ENCODE results near the gene STXBP5L. TPM values are rescaled to one million over a fixed set of nuclear protein-coding genes. Genes with fewer than 3 reads are reported as not detected.

The STXBP5L gene
- total and polyA plus RNA-seq, 7 donors = under 0.01 to 0.01 TPM; not detected in 5

DNA sequence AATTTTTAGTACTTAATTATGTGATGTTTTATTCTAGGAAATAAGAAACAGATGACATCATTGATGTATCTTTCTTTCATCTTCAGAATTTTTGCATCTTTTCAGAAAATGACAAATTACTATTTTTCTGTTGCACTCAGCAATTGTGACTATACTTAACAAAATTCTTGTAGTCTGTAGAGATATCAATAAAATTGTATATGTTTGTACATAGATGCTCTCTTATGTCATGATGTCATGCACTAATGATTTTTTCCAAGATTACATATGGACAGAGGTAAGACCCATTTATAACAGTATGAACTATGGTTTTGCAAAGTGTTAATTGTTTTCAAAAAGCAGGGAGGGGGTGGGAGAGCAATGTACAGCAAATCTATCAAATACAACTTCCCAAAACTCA is 516.5 kb downstream of the STXBP5L start:
- no peak for DNase-seq
- no peak for ATAC-seq
- intact Hi-C loops (cut with DNase I) = no loop called here

DNA sequence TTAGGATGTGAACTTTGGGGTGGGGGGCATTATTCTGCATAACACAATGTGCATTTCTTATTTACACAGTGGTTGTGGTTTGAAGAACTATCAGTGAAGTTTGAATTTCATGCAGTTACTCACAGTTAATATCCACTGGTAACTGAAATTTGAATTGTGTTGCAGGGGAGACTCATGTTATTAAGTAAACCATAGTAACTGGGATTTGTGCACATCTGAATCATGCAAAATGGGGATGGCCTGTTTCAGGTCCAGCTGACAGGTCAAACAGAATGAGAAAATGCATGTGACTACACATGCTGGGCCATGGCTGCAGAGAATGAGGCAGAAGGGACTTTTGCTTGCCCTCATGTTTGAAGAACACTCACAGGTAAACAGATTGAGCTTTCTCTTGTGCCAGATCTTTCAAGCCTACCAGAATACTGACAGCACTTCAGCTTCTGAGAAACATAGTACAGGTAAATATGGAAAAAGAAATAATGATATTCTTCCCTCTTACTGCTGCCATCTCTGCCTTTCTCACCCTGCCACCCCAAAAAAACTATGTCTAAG is 522.7 kb downstream of the STXBP5L start:
- Histone ChIP-seq H3K4me1 (no peaks in the 10 kb centered on the region), H3K36me3 (ENCODE audit: insufficient read depth in 1 of 2, low read depth in 1 of 2) (no peaks in the 10 kb centered on the region), H3K4me3 (no peak overlapping the region), H3K27me3 (ENCODE audit: insufficient read depth in 3 of 3, low read length in 2 of 3) (no peaks in the 10 kb centered on the region), H3K27ac (no peak overlapping the region), H3K9me3 (no peaks in the 10 kb centered on the region)
- intact Hi-C loops (cut with DNase I) = no loop called here
- TF ChIP-seq, protein P1, sequence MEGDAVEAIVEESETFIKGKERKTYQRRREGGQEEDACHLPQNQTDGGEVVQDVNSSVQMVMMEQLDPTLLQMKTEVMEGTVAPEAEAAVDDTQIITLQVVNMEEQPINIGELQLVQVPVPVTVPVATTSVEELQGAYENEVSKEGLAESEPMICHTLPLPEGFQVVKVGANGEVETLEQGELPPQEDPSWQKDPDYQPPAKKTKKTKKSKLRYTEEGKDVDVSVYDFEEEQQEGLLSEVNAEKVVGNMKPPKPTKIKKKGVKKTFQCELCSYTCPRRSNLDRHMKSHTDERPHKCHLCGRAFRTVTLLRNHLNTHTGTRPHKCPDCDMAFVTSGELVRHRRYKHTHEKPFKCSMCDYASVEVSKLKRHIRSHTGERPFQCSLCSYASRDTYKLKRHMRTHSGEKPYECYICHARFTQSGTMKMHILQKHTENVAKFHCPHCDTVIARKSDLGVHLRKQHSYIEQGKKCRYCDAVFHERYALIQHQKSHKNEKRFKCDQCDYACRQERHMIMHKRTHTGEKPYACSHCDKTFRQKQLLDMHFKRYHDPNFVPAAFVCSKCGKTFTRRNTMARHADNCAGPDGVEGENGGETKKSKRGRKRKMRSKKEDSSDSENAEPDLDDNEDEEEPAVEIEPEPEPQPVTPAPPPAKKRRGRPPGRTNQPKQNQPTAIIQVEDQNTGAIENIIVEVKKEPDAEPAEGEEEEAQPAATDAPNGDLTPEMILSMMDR (IDR thresholded peaks at IDR 0.05) = no peak
- ATAC-seq (no peak), DNase-seq (no peak)

More for the DNA sequence above, 516.5 kb downstream of the STXBP5L start:
- Histone ChIP-seq H3K4me3 (no peak overlapping the region), H3K36me3 (ENCODE audit: insufficient read depth in 1 of 2, low read depth in 1 of 2) (no peaks in the 10 kb centered on the region), H3K4me1 (no peaks in the 10 kb centered on the region), H3K9me3 (no peaks in the 10 kb centered on the region), H3K27ac (no peak overlapping the region), H3K27me3 (ENCODE audit: insufficient read depth in 3 of 3, low read length in 2 of 3) (no peaks in the 10 kb centered on the region)
- TF ChIP-seq, protein P1 (IDR thresholded peaks at IDR 0.05) = no peak

DNA sequence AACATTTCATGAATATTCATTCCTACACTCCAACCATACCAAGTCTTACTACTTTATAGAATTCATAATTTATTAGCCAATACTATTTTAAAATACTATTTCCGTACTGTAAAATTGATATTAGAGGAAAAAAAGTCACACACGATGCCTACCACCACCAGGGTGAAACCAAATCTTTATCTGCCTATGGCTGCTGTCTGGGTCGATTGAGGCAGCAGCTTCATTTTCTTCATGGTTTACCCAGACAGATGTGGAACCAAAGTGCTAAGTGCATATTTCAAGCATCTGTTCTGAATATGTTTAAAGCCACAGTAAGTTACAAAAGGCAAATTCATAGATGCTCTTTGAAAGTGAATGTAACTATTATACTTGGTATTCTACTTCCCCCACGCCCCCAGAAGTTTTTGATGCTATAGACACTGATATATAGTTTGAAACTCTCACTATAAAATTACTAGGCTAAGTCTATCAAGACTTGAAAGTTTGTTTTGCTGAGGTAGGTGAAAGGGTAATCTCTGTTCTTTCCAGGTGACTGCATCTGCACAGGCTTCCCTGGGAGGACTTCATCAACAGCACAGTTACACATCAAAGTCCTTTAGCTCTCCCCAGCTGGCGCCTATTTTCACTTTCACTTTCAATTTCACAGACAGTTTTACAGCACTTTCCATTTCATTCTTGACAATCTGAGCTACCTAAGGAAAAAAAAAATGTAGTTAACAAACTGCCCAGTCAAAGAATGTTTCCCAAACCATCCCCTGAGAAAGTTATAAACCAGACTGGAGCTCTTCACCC is 523.9 kb downstream of the STXBP5L start:
- 27 to 46% (median 32%) methylated on average over 5 of the region's 5 CpGs for WGBS, 3 donors
- no peaks in the 10 kb centered on the region for H3K36me3 ChIP-seq (ENCODE audit: insufficient read depth in 1 of 2, low read depth in 1 of 2)
- intact Hi-C loops (cut with DNase I) = no loop called here
- no peaks in the 10 kb centered on the region for H3K9me3 ChIP-seq
- no peak for DNase-seq
- no peaks in the 10 kb centered on the region for H3K4me1 ChIP-seq
- TF ChIP-seq, protein P1 (IDR thresholded peaks at IDR 0.05) = no peak
- no peak overlapping the region for H3K27ac ChIP-seq
- ATAC-seq = no peak
- no peaks in the 10 kb centered on the region for H3K27me3 ChIP-seq (ENCODE audit: insufficient read depth in 3 of 3, low read length in 2 of 3)
- peak overlapping the region; percentile 42 for H3K4me3 ChIP-seq

DNA sequence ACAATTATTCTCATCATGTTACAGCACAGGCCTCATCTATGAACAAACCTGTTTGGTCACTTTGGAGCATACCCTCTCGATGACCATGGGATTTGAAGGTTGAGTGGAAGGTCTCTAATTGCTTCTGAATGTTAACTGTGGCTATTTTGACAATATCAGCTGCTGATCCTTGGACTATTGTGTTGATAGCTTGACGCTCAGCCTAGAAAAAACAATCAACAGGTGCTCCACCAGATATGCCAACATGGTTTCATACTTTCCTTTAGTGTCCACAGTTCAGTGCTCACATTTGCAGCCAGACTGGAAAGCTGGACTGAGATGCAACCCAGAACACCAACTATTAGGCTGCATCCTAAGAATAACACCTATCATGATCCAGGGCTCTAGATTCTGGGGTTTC is 528.1 kb downstream of the STXBP5L start:
- TF ChIP-seq, protein P1 (IDR thresholded peaks at IDR 0.05) = no peak
- 59 to 73% (median 63%) methylated on average over 2 of the region's 2 CpGs for WGBS, 3 donors
- H3K9me3 ChIP-seq = no peaks in the 10 kb centered on the region
- DNase-seq = no peak
- H3K4me1 ChIP-seq = no peaks in the 10 kb centered on the region
- H3K27me3 ChIP-seq (ENCODE audit: insufficient read depth in 3 of 3, low read length in 2 of 3) = no peaks in the 10 kb centered on the region
- H3K36me3 ChIP-seq (ENCODE audit: insufficient read depth in 1 of 2, low read depth in 1 of 2) = no peaks in the 10 kb centered on the region
- intact Hi-C loops (cut with DNase I) = no loop called here
- H3K27ac ChIP-seq = no peak overlapping the region
- no peak for ATAC-seq
- H3K4me3 ChIP-seq = no peak overlapping the region

Data from psoas muscle (tissue), 8 donors.